Right hindlimb (tissue), 1 donor: ENCODE results near the gene DOK3.
A peak's percentile ranks its signal among the peaks of the same experiment; 100 is the strongest.

ENCODE experiments used
- DNase-seq: peaks from one replicate; pipeline ENCODE4 v3.0.0-alpha.2; 2018

DOK3 gene

DNA sequence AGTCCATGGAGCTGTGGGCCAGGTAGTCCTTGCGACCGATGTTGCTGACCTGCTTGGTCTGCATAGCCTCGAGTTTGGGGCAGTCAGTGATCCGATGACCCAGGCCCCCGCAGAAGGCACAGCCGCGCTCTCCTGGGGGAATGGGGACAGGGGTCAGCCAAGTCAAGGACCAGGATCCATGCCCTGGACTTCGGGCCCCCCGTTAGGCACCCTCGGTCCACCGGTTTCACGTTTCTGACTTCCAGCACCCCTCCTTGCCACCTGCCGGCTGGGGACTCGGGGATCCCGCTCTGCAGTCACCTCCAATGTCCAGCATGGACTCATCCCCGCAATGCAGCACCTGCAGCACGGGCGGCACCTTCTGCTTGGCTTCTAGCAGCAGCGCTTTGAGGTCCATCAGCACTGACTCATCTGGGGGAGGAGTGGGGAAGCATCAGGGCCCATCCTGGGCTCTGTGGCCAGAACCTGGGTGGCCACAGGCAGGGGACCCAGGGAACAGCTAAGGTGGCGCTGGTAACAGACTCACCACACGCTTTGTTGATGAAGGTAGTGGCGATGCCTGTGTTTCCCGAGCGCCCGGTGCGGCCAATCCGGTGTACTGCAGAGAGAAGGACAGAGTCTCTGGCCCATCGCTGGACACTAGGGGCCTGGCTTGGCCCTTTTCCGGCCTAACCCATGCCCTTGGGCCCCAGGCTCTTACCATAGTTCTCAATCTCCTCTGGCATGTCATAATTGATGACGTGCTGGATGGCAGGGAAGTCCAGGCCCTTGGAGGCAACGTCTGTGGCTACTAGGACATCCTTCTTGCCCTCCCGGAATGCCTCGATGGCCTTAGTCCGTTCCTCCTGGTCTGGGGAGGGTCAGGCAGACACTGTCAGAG, 2.4 kb upstream of the DOK3 start:
- DNase-seq: no peak

DNA sequence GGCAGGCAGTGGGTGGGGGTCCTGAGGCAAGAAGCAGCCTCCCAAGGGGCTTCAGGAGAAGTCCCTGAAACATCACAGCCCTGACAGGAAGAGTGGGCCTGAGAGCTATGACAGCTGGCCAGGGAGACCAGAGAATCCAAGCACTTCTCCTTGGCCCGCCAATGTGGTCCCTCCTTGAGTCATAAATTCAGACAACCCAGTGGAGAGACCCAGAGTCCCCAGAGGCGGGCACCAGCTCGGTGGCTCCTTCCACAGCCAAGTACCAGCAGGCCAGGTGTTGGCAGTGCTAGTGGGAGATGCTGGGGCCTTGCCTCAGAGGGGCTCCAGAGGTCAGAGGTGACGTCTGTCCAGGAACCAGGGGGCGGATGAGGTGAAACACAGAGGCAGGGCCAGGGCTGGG, 1.6 kb upstream of the DOK3 start:
- no peak for DNase-seq

GRCh38 chr5:177510567-177511053, 984 bp upstream of the DOK3 start:
- no peak for DNase-seq

DNA sequence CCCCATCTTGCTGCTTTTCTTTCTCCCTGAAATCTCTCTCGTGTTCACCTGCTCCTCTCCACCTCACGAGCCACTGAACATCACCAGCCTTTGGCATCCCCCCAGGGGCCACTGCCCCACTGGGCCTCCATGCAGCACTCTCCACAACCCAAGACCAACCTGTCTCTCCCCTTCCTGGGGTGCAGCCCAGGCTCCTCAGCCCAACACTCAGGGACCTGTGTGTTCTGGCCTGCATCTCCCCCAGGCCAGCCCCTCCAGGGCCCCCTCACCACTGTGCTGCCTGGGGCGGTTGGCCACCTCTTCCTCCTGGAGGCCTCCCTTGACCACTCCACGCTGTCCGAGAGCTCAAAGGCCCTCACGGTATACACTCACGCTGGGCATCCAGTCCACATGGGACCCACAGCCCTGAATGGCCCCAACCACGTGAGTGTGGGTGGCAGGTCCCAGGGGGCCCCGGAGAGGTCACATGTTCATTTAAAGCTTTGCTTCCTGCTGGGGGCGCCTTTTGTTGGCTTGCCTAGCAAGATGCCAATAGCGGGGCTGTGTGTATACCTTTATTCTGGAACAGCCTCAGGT, 453 bp upstream of the DOK3 start:
- no peak for DNase-seq

GRCh38 chr5:177508837-177509236, 789 bp downstream of the DOK3 start:
- DNase-seq: no peak

DNA sequence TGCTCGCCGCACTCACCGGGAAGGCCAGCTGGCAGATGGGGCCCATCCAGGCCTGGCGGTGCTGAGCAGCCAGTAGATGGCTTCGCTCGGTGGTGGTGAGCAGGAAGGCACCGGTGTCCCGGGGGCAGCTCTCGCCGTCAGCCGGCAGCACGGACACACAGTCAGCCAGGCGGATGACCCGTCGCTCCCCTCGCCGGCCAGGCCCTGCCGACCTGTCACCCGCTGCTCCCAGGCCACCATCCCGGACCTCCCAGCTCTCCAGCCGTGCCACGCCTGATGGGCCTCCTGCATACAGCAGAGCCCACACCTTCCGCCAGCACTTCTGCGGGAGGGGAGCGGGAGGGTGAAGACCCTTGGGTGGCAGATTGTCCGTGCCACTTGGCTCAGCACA, 1.4 kb downstream of the DOK3 start:
- DNase-seq: no peak

DNA sequence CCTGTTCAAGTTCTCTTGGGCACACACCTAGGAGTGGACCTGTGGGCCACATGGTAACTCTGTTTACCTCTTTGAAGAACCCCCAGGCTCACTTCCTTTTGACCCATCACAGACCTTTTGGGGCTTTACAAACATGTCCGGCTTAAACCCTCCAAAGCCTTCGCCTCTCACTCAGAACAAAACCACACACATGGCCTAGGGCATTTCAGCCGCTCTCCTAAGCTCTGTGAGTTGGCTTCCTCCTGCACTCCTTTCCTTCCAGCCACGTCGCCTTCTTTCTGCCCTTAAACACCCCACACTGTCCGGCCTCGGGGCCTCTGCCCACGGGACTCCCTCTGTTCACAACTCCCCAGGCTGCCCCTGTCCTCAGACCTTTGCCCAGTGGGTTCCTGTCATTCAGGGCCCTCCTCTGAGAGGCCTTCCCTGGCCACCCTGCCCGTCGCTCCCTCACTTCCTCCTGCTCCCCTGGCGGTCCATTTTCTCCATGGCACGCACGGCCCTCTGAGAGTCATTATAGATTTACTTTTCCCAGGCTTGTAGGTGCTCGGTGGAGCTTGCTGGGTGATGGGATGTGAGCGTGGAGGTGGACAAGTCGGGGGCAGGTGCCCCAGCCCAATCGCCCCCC, 1.9 kb downstream of the DOK3 start:
- DNase-seq: no peak

DNA sequence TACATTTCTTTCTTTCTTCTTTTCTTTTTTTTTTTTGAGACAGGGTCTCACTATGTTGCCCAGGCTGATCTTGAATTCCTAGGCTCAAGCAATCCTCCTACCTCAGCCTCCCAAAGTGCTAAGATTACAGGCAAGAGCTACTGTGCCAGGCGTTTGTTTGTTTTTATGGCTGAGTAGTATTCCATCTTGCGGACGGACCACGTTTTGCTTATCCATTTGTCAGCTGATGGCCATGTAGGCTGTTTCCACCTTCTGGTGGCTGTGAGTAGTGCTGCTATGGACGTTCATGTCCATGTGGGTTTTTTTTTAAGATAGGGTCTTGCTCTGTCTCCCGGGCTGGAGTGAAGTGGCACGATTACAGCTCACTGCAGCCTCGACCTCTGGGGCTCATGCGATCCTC, 2.5 kb downstream of the DOK3 start:
- DNase-seq: no peak

GRCh38 chr5:177505075-177505474, 4.6 kb downstream of the DOK3 start:
- no peak for DNase-seq

DNA sequence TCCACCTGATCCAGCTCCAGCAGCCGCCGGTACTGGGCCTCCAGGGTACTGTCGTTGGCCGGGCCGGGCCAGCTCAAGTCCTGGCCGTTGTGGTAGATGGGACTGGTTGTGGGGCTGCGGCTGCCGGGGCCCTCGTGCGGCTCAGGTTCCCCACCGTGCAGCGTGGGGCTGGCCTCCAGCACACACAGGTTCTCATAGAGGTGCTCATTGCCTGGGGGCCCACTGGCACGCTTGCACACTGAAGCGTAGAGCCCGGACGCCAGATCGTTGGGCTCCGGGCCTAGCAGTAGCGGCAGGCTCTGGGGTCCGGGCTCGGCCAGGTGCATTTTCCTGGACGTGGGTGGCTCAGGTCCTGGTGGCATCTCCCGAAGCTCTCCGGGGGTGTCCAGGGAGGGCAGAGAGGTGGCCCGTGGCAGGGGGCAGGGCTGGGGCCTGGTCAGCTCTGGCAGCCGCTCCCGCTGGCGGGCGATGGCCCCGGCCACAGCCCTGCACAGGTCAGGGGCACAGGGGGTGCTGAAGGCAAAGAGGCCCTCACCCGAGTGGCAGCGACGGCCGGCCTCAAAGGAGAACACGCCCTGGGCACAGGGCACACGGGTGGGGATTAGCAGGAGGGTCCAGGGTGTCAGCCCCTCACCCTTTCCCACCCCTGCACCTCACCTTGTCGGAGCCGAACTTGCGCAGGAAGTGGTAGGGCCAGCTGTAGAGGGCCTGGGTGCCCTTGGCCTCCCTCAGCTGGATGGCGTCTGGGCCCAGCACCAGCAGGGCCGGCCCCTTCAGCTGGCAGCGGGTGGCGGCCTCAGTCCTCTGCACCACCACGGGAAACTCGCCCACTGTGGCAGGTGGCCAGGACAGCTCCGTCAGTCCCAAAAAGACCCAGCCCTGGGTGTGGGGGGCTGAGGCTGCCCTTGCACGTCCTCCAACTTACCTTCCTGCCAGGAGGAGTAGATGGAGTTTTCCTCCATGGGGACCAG, 5.3 kb downstream of the DOK3 start:
- no peak for DNase-seq

GRCh38 chr5:177503351-177504085, 6.1 kb downstream of the DOK3 start:
- no peak for DNase-seq

- no peak for DNase-seq
Measured at GRCh38 chr5:177502886-177503285, 6.7 kb downstream of the DOK3 start.

DNA sequence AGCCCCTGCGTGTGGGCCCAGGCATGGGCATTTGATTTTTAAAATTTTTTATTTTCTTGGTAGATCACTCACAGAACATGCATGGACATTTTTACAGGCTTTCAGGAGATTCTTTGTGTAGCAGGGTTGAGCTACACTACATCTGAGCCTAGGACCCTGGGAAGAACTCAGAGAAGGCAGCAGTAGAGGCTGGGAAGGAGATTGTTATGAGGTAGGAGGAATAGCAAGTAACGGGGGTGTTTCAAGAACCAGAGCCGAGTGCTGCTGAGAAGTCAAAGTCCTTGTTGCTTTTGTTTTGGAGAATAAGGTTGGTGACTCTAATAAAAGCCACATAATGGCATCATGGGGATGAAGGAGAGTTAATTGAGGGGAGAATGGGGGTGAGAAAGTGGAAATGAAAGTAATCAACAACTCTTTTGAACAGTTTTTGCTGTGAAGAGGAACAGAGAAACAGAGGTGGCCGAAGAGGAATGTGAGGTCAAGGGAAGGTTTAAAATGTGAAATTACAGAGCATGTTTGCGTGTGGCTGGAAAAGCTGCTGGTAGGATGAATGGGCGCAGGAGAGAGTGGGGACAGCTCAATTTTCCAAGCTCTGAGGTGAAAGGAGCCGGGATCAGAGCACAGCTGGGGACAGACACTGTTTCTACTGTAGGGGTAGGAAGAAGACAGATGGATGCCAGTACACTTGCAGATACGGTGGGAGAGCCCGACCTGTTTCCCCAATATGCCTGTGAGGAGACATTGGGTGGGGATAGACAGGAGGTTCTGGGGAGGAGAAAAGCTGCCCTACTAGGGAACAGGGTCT, 7.5 kb downstream of the DOK3 start:
- no peak for DNase-seq

GRCh38 chr5:177500685-177501522, 8.7 kb downstream of the DOK3 start:
- peak; percentile 88 for DNase-seq

- DNase-seq: no peak
Measured at GRCh38 chr5:177499842-177500241, 9.8 kb downstream of the DOK3 start.

DNA sequence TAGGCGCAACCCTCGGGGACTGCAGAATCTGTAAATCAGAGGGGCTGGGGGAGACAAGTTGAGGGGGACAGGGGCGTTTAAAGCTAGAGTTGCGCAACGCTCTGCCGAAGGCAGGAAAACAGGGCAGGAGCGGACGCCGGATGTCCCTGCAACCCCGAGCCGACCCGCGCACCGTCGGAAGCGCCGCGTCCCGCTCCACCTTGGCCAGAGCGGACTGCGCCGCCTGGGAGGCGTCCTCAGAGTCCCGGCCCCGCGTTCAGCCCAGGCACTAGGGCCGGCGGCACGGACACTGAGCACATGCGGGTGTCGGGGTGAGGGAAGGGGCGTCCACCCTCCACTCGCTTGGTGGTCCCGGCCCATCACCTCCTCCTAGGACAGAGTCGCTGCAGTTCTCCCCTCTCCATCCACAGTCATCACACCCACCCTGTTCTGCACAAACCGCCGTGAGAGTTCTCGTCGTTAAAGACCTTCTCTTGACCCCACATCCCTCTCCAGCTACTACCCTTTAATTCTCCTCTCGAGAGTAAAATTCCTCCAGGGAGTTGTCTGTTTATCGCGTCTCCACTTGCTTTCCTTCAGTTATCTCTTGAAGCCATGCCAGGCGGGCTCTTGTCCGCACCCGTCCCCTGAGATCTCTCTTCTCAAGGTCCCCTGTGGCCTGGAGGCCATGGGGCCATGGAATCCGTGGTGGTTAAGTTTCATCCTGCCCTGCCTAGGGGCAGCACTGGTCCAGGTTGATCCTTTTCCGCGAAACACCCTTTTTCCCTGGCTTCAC, 11.4 kb downstream of the DOK3 start:
- no peak for DNase-seq

DNA sequence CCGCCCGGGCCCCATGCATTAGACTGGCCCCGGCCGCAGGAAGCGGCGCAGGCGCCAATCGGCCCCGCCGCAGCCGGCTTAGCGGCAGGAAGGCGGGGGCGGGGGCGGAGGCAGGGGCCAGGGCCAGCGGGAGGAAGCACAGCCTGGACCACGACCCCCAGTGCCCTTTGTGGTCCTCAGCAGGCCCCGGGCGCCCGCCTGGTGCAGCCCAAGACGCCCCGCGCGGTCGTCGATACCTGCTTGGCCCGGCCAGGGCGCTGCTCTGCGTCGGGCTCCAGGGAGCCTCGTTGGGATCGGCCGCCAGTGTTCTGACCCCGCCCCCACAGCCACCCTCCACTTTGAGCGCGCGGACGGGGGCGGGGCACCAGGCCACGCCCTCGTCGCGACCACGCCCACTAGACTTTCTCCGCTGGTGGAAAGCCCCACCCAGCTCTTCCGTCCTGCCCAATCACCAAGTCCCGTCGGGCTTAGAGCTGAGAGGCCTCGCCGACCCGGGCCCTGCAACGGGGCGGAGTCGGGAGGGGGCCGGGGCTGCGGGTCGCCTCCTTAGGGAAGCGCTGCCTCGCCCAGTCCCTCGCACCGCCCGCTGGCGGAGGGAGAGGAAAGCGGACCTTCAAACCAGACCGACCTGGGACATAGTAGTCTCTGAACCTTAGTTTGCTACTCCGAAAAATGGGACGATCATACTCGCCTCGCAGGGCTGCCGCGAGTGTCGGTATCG, 12.2 kb downstream of the DOK3 start, which contains the start of gene PDLIM7:
Gene PDLIM7 (minus strand): TSS at position 313 of the 721 bp plus-strand sequence. CDS start 1,092 bp downstream, outside the sequence.
- DNase-seq: peak; percentile 97

- peak; percentile 95 for DNase-seq
Measured at GRCh38 chr5:177496727-177497291, 12.8 kb downstream of the DOK3 start.
